K562 (cell line): Measurements from ENCODE around the gene SYTL2. TPM values are rescaled to one million over a fixed set of nuclear protein-coding genes. Genes with fewer than 3 reads are reported as not detected.
A peak's percentile ranks its signal among the peaks of the same experiment; 100 is the strongest.

Source experiments
- ATAC-seq: fragments of 200-7000 bp; cut with Tn5 transposase; 3 replicates; pipeline ENCODE4 v1.9.1; 2020; ENCODE audit warnings: moderate library complexity
- BruUV-seq: library from RNA; stranded (reverse); fragments of 400-500 nt; replicated peaks from 2 replicates; lab custom pipeline; 2021; lab: Mats Ljungman, UMichigan
- CTCF ChIA-PET: fragments of 300-600 bp; formaldehyde crosslinking; extraction: SDS; loops from one replicate; lab custom pipeline; 2021; ENCODE audit warnings: low intra/inter-chr PET ratio; lab: Yijun Ruan, JAX
- POLR2A ChIA-PET: fragments of 300-600, 350-650 bp; sonication (Branson Sonifier 250); formaldehyde crosslinking; extraction: SDS; loops from one replicate; lab custom pipeline; 2021; ENCODE audit warnings: antibody characterized with exemption, inconsistent platforms; lab: Yijun Ruan, JAX
- DNase-seq, 4 experiments: peaks; one replicate each; pipeline versions ENCODE4 v3.0.0 to v3.0.0-alpha.2; 2011 to 2018; ENCODE audit warnings: low spot score in 3 of 4, mixed read lengths in 3 of 4; ENCODE audit errors: extremely low read depth in 1 of 4
- FAIRE-seq: peaks from 2 replicates; lab custom pipeline; 2011; peaks lifted over from hg19 to GRCh38; lab: Jason Lieb, UNC
- H2AFZ ChIP-seq: 2 replicates; pipeline ENCODE4 v1.6.0; 2011; ENCODE audit warnings: low read depth, low read length, control low read depth, inconsistent platforms
- H3K27ac ChIP-seq: fragments of 200-600 bp; 3 replicates; pipeline ENCODE4 v1.8.0; 2011; ENCODE audit warnings: low read depth, mild to moderate bottlenecking, control low read depth, inconsistent platforms, low read length, moderate library complexity, mixed read lengths; ENCODE audit errors: extremely low read depth
- H3K27me3 ChIP-seq, 2 experiments: fragments of 300-600 bp in 1 of 2; 2 replicates in 1 of 2; 3 replicates in 1 of 2; pipeline versions ENCODE4 v1.6.0 to v1.8.0; 2011; ENCODE audit warnings: inconsistent platforms in 2 of 2, low read length in 2 of 2, mild to moderate bottlenecking in 1 of 2, mixed read lengths in 1 of 2, moderate library complexity in 1 of 2; ENCODE audit not compliant: control insufficient read depth in 2 of 2, insufficient read depth in 2 of 2
- H3K36me3 ChIP-seq: fragments of 300-600 bp; 3 replicates; pipeline ENCODE4 v1.8.0; 2011; ENCODE audit warnings: mild to moderate bottlenecking, low read length, inconsistent platforms; ENCODE audit not compliant: control insufficient read depth, insufficient read depth
- H3K4me1 ChIP-seq, 2 experiments: fragments of 200-600 bp in 1 of 2; replicated peaks in 1 of 2; 2 replicates in 1 of 2; 3 replicates in 1 of 2; pipeline versions ENCODE4 v1.5.1 to v1.8.0; 2011; ENCODE audit warnings: inconsistent platforms in 2 of 2, low read length in 2 of 2, mild to moderate bottlenecking in 1 of 2, mixed read lengths in 1 of 2, moderate library complexity in 1 of 2; ENCODE audit not compliant: control insufficient read depth in 2 of 2, insufficient read depth in 2 of 2
- H3K4me2 ChIP-seq: 2 replicates; pipeline ENCODE4 v1.6.1; 2011; ENCODE audit warnings: low read length, control low read depth, inconsistent platforms, mixed read lengths; ENCODE audit not compliant: insufficient read depth
- H3K4me3 ChIP-seq: fragments of 200-600 bp; sonication (generic), shearing (Covaris generic); 2 replicates; pipeline ENCODE4 v1.5.1; 2016; ENCODE audit warnings: control low read depth, inconsistent platforms
- H3K79me2 ChIP-seq: fragments of 200-600 bp; 3 replicates; pipeline ENCODE4 v1.8.0; 2011; ENCODE audit warnings: low read length, inconsistent platforms; ENCODE audit not compliant: control insufficient read depth, insufficient read depth
- H3K9ac ChIP-seq, 2 experiments: 2 replicates each; pipeline versions ENCODE4 v1.6.0 to v1.6.1; 2011; ENCODE audit warnings: low read depth in 2 of 2, low read length in 2 of 2, control low read depth in 1 of 2, inconsistent platforms in 1 of 2, mild to moderate bottlenecking in 1 of 2, mixed read lengths in 1 of 2; ENCODE audit not compliant: insufficient read depth in 1 of 2
- H3K9me1 ChIP-seq: one replicate; pipeline ENCODE4 v1.6.0; 2011; ENCODE audit warnings: inconsistent platforms, mild to moderate bottlenecking, low read length, moderate library complexity; ENCODE audit not compliant: control insufficient read depth, insufficient read depth
- H3K9me3 ChIP-seq: replicated peaks from 2 replicates; pipeline ENCODE4 v1.5.1; 2011; ENCODE audit warnings: low read depth, low read length, inconsistent platforms; ENCODE audit not compliant: control insufficient read depth, insufficient read depth
- H4K20me1 ChIP-seq: replicated peaks from 2 replicates; pipeline ENCODE4 v1.6.1; 2011; ENCODE audit warnings: low read length, inconsistent platforms, mixed read lengths; ENCODE audit not compliant: control insufficient read depth, insufficient read depth
- ATF1 ChIP-seq, 2 experiments: fragments of 450-650 bp in 1 of 2; IDR thresholded peaks; 2 replicates each; pipeline ENCODE4 v1.6.1; 2016; ENCODE audit warnings: missing compliant biosample characterization in 1 of 2, missing genetic modification characterization in 1 of 2
- CBX1 ChIP-seq: sonication (generic); IDR thresholded peaks from 2 replicates; pipeline ENCODE4 v1.6.1; 2016; ENCODE audit warnings: antibody characterized with exemption, low read depth, mild to moderate bottlenecking
- FOXM1 ChIP-seq, 2 experiments: fragments of 450-650 bp in 1 of 2; sonication (generic) in 1 of 2; formaldehyde crosslinking in 1 of 2; IDR thresholded peaks; 2 replicates each; pipeline versions ENCODE4 v1.6.1 to v1.9.0; 2017 to 2022; ENCODE audit warnings: low read depth in 2 of 2, mild to moderate bottlenecking in 2 of 2, missing genetic modification reagents in 1 of 2, moderate library complexity in 1 of 2
- MAZ ChIP-seq, 2 experiments: fragments of 450-650 bp in 1 of 2; sonication (generic) in 1 of 2; formaldehyde crosslinking; IDR thresholded peaks in 1 of 2; conservative IDR thresholded peaks in 1 of 2; 2 replicates each; pipeline versions ENCODE4 v1.4.0 to v1.5.0; 2020; ENCODE audit warnings: mild to moderate bottlenecking in 1 of 2, missing genetic modification reagents in 1 of 2
- PHB2 ChIP-seq: fragments of 450-650 bp; IDR thresholded peaks from 2 replicates; pipeline ENCODE4 v1.6.1; 2017; ENCODE audit warnings: low read depth
- SREBF1 ChIP-seq: fragments of 150-350 bp; IDR thresholded peaks from 2 replicates; pipeline ENCODE4 v1.6.1; 2014; ENCODE audit warnings: antibody characterized with exemption, low read depth, low read length, borderline replicate concordance
- STAG1 ChIP-seq: sonication (generic); formaldehyde crosslinking; IDR thresholded peaks from 2 replicates; pipeline ENCODE4 v1.5.0; 2020; ENCODE audit warnings: missing genetic modification reagents, borderline replicate concordance
- ZKSCAN1 ChIP-seq: fragments of 150-350 bp; IDR thresholded peaks from 2 replicates; pipeline ENCODE4 v1.6.1; 2016; ENCODE audit warnings: low read depth, low read length
- ZNF431 ChIP-seq: sonication (generic); formaldehyde crosslinking; IDR thresholded peaks from 2 replicates; pipeline ENCODE4 v1.8.0; 2022; ENCODE audit warnings: mild to moderate bottlenecking, missing genetic modification reagents
- ZNF75A ChIP-seq: fragments of 450-650 bp; formaldehyde crosslinking; IDR thresholded peaks from 2 replicates; pipeline ENCODE4 v1.4.0; 2020; ENCODE audit warnings: mild to moderate bottlenecking
- WGBS: fragments of 100-300 bp; shearing (Covaris generic); methylation state at CpG from one replicate; pipeline ENCODE4 v1.1.6; 2016; ENCODE audit warnings: low coverage, mixed read lengths; ENCODE audit not compliant: insufficient coverage; ENCODE audit errors: missing lambda C conversion rate; 5-methylcytosine and 5-hydroxymethylcytosine counted together
- in situ Hi-C: fragments of 300-500 bp; cut with MboI; formaldehyde crosslinking; loops from 4 replicates; pipeline ENCODE4 v1.15.0; 2018; ENCODE audit warnings: inconsistent platforms, mixed read lengths
- intact Hi-C: fragments of 100-400 bp; cut with micrococcal nuclease; formaldehyde crosslinking; loops from 2 replicates; pipeline ENCODE4 v1.14.2; 2022
- polyA plus RNA-seq, 8 experiments: library from polyadenylated mRNA; depleted of rRNA in 4 of 8; stranded (reverse) in 5 of 8; unstranded in 3 of 8; fragments of >200 nt; fragmentation: Nextera tagmentation in 2 of 8; fragmentation: Illumina TruSeq in 1 of 8; extraction: Ambion mirVana in 2 of 8; extraction: Trizol in 1 of 8; gene quantifications; 2 replicates each; pipeline versions ENCODE4 v1.2.1 to v1.2.3, GENCODE V29; 2011 to 2014; ENCODE audit warnings: inconsistent platforms in 1 of 8, missing spikeins in 1 of 8
- total RNA-seq, 7 experiments: library from RNA; depleted of rRNA in 6 of 7; stranded (reverse); fragments of >200 nt in 6 of 7; fragmentation: Illumina TruSeq in 2 of 7; extraction: Trizol in 2 of 7; gene quantifications; 2 replicates each; pipeline versions ENCODE4 v1.2.1 to v1.2.3, GENCODE V29; 2011 to 2021; ENCODE audit warnings: low replicate concordance in 1 of 7
- TF ChIP-seq, protein P1 (sequence below): fragments of 450-650 bp; IDR thresholded peaks from 2 replicates; pipeline ENCODE4 v1.7.1; 2018; ENCODE audit warnings: mild to moderate bottlenecking, low read depth; ENCODE audit not compliant: partially characterized antibody
- TF ChIP-seq, protein P2 (sequence below): fragments of 450-650 bp; formaldehyde crosslinking; IDR thresholded peaks from 2 replicates; pipeline ENCODE4 v1.4.0; 2020; ENCODE audit warnings: mild to moderate bottlenecking, moderate library complexity

SYTL2 gene
- total and polyA plus RNA-seq, 9 of the 15 experiments (the other 6 are each of a cell fraction or from before 2014, with no cell fraction given): 0.05 to 0.57 (median 0.35) TPM

GRCh38 chr11:85854557-85855340 lies 43.8 kb upstream of the SYTL2 start:
- H3K9me3 ChIP-seq: no peaks in the 10 kb centered on the region
- in situ Hi-C loops (no loop called here), intact Hi-C loops (loop anchor here (1.0 to 10.0 kb wide), 8 partner anchors 86 to 963 kb away; no protein-coding TSS in a partner anchor)
- peaks cover 4 to 11% of the 10 kb centered on the region in 2 experiments; a peak in 2 of 5 replicates for H3K4me1 ChIP-seq
- peak overlapping the region; percentile 62 to 84 for H3K9ac ChIP-seq
- peak overlapping the region; percentile 80 for H3K4me2 ChIP-seq
- H2AFZ ChIP-seq: peak overlapping the region; percentile 97
- H3K27ac ChIP-seq: peak overlapping the region; percentile 56
- DNase-seq (peak; percentile 90 to 94 (median 92)), FAIRE-seq (peak; percentile 84), ATAC-seq (peak; percentile 99)
- no TSS peak for BruUV-seq
- no peaks in the 10 kb centered on the region for H3K36me3 ChIP-seq
- H3K79me2 ChIP-seq: no peaks in the 10 kb centered on the region
- POLR2A ChIA-PET: interaction anchor here (0.6 to 1.2 kb wide), 6 partner anchors 11 to 110 kb away, joined by 3 to 6 read pairs (median 4); no protein-coding TSS in a partner anchor
- CTCF ChIA-PET: interaction anchor here (0.6 to 1.7 kb wide), 6 partner anchors 104 to 564 kb away, joined by 3 to 13 read pairs (median 4); no protein-coding TSS in a partner anchor
- WGBS: 3% methylated on average over 41 of the region's 62 CpGs
- no peaks in the 10 kb centered on the region for H3K27me3 ChIP-seq
- no peaks in the 10 kb centered on the region for H4K20me1 ChIP-seq
- H3K9me1 ChIP-seq: no peaks in the 10 kb centered on the region
- peak overlapping the region; percentile 33 for H3K4me3 ChIP-seq
- TF ChIP-seq PHB2 (no peak), FOXM1 (IDR thresholded peaks at IDR 0.05; ENCODE audit: low read depth) (no peak), FOXM1 (CRISPR knock-in tag; IDR thresholded peaks at IDR 0.05; ENCODE audit: low read depth) (peak; percentile 51; the same call in 1 of the 2 replicates), ZNF431 (CRISPR knock-in tag) (peak; percentile 45; the same call in 1 of the 2 replicates), STAG1 (peak; percentile 99), CBX1 (peak; percentile 88; the same call in 1 of the 2 replicates), ZKSCAN1 (0 out of 2 replicates have a peak, but pooled peaks have one; percentile 5), ZNF75A (CRISPR knock-in tag) (0 out of 2 replicates have a peak, but pooled peaks have one; percentile 24), MAZ (CRISPR knock-in tag; conservative IDR thresholded peaks at IDR 0.05 in 1 of 2, IDR thresholded peaks at IDR 0.05 in 1 of 2) (peak; percentile 99 to 100), ATF1 (CRISPR knock-in tag; IDR thresholded peaks at IDR 0.05) (no peak), ATF1 (tag; IDR thresholded peaks at IDR 0.05) (peak; percentile 44), SREBF1 (no peak)
- TF ChIP-seq, protein P1, sequence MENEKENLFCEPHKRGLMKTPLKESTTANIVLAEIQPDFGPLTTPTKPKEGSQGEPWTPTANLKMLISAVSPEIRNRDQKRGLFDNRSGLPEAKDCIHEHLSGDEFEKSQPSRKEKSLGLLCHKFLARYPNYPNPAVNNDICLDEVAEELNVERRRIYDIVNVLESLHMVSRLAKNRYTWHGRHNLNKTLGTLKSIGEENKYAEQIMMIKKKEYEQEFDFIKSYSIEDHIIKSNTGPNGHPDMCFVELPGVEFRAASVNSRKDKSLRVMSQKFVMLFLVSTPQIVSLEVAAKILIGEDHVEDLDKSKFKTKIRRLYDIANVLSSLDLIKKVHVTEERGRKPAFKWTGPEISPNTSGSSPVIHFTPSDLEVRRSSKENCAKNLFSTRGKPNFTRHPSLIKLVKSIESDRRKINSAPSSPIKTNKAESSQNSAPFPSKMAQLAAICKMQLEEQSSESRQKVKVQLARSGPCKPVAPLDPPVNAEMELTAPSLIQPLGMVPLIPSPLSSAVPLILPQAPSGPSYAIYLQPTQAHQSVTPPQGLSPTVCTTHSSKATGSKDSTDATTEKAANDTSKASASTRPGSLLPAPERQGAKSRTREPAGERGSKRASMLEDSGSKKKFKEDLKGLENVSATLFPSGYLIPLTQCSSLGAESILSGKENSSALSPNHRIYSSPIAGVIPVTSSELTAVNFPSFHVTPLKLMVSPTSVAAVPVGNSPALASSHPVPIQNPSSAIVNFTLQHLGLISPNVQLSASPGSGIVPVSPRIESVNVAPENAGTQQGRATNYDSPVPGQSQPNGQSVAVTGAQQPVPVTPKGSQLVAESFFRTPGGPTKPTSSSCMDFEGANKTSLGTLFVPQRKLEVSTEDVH: peak; percentile 58
- TF ChIP-seq, protein P2, sequence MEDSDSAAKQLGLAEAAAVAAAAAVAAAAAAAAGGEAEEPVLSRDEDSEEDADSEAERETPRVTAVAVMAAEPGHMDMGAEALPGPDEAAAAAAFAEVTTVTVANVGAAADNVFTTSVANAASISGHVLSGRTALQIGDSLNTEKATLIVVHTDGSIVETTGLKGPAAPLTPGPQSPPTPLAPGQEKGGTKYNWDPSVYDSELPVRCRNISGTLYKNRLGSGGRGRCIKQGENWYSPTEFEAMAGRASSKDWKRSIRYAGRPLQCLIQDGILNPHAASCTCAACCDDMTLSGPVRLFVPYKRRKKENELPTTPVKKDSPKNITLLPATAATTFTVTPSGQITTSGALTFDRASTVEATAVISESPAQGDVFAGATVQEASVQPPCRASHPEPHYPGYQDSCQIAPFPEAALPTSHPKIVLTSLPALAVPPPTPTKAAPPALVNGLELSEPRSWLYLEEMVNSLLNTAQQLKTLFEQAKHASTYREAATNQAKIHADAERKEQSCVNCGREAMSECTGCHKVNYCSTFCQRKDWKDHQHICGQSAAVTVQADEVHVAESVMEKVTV (CRISPR knock-in tag): peak; percentile 96
